Measurements from ENCODE around the gene ACAP2. TPM values are rescaled to one million over a fixed set of nuclear protein-coding genes. Genes with fewer than 3 reads are reported as not detected.

The ACAP2 gene
- total and polyA plus RNA-seq, 2 donors from 2014 or later, result 4.6 to 50.1 TPM

DNA sequence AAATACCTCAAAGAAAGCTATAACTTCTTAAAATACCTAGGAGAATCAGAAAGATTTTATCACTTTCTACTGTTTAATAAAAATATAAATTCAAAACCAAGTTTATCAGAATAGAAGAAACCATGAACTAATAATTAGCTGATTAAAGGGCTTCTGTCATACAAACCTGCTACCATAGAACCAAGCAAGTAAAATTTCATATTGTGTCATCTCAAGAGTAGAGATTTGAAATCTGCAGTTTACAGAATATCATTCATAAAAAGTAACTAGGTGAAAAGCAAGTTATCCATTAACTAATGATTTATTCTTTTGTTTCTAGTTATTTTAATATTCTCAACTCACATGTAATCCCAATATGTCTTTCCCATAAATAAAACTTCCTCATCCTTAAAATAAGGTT lies 135.1 kb downstream of the ACAP2 start:
- no peak overlapping the region for H3K27ac ChIP-seq (ENCODE audit: low read depth in 2 of 2, low read length in 2 of 2)
- FAIRE-seq, result peak; percentile 60

DNA sequence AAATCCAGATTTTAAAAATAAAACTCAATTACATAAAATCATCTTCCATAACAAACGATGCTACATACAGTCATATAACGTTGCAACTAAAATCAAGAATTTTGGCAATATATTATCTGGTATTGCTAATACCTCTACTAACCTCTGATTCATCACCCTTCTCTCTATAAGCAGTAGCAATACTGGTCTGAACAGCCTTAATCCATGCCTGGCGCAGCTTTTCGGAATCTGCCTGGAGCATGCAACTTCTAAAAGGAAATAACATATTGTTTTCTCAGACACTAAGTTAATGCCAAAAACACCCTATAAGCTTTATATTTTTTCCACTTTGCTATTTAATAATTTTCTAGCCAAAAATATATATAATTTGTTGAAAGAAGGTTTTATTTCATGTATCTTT lies 136.5 kb downstream of the ACAP2 start:
- FAIRE-seq (no peak), DNase-seq (no peak)
- no peaks in the 10 kb centered on the region for H3K27me3 ChIP-seq (ENCODE audit: control insufficient read depth, insufficient read depth, low read length)
- no peaks in the 10 kb centered on the region for H3K4me1 ChIP-seq (ENCODE audit: control insufficient read depth in 2 of 3, insufficient read depth in 2 of 3, low read depth in 1 of 3, low read length in 3 of 3)
- TF ChIP-seq, protein P1, sequence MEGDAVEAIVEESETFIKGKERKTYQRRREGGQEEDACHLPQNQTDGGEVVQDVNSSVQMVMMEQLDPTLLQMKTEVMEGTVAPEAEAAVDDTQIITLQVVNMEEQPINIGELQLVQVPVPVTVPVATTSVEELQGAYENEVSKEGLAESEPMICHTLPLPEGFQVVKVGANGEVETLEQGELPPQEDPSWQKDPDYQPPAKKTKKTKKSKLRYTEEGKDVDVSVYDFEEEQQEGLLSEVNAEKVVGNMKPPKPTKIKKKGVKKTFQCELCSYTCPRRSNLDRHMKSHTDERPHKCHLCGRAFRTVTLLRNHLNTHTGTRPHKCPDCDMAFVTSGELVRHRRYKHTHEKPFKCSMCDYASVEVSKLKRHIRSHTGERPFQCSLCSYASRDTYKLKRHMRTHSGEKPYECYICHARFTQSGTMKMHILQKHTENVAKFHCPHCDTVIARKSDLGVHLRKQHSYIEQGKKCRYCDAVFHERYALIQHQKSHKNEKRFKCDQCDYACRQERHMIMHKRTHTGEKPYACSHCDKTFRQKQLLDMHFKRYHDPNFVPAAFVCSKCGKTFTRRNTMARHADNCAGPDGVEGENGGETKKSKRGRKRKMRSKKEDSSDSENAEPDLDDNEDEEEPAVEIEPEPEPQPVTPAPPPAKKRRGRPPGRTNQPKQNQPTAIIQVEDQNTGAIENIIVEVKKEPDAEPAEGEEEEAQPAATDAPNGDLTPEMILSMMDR (IDR thresholded peaks at IDR 0.05; ENCODE audit: borderline replicate concordance, extremely low read depth, insufficient read depth), result no peak
- no peak overlapping the region for H3K27ac ChIP-seq (ENCODE audit: low read depth in 2 of 2, low read length in 2 of 2)
- no peak overlapping the region for H3K9ac ChIP-seq (ENCODE audit: low read length in 3 of 3)
- intact Hi-C loops (cut with DNase I), result no loop called here
- H3K4me3 ChIP-seq (ENCODE audit: low read length in 3 of 3), result no peak overlapping the region
- no peaks in the 10 kb centered on the region for H3K9me3 ChIP-seq (ENCODE audit: control insufficient read depth in 2 of 3, insufficient read depth in 1 of 3, low read length in 3 of 3)
- peaks cover 0 to 6% (median 0%) of the 10 kb centered on the region in 3 donors for H3K36me3 ChIP-seq (ENCODE audit: control insufficient read depth in 2 of 3, insufficient read depth in 3 of 3, low read length in 3 of 3)

More for the DNA sequence above, 135.1 kb downstream of the ACAP2 start:
- Histone ChIP-seq H3K4me1 (ENCODE audit: control insufficient read depth in 2 of 3, insufficient read depth in 2 of 3, low read depth in 1 of 3, low read length in 3 of 3) (no peaks in the 10 kb centered on the region), H3K4me3 (ENCODE audit: low read length in 3 of 3) (no peak overlapping the region), H3K36me3 (ENCODE audit: control insufficient read depth in 2 of 3, insufficient read depth in 3 of 3, low read length in 3 of 3) (no peaks in the 10 kb centered on the region), H3K9me3 (ENCODE audit: control insufficient read depth in 2 of 3, insufficient read depth in 1 of 3, low read length in 3 of 3) (no peaks in the 10 kb centered on the region), H3K9ac (ENCODE audit: low read length in 3 of 3) (no peak overlapping the region), H3K27me3 (ENCODE audit: control insufficient read depth, insufficient read depth, low read length) (no peaks in the 10 kb centered on the region)
- intact Hi-C loops (cut with DNase I), result no loop called here
- no peak for DNase-seq
- TF ChIP-seq, protein P1 (IDR thresholded peaks at IDR 0.05; ENCODE audit: borderline replicate concordance, extremely low read depth, insufficient read depth), result no peak

DNA sequence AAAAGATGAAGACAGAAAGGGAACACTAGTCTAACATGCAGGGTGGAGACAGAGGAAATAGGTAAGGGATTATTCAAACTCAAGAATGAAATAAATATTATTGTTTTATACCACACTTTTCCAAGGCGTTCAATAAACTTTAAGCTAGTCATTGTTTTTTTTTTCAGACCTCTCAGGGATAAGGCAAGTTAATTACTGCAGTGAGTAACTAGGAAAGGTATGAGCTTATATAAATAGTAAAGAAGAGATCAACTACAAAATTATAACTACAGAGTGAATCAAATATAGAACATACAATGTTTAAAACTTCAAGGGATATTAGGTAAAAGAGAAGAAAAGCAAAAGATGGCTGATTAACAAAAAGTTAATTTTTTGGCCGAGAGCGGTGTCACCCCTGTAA lies 140.4 kb downstream of the ACAP2 start:
- Histone ChIP-seq H3K4me1 (ENCODE audit: control insufficient read depth in 2 of 3, insufficient read depth in 2 of 3, low read depth in 1 of 3, low read length in 3 of 3) (no peaks in the 10 kb centered on the region), H3K9me3 (ENCODE audit: control insufficient read depth in 2 of 3, insufficient read depth in 1 of 3, low read length in 3 of 3) (no peaks in the 10 kb centered on the region), H3K27me3 (ENCODE audit: control insufficient read depth, insufficient read depth, low read length) (no peaks in the 10 kb centered on the region), H3K27ac (ENCODE audit: low read depth in 2 of 2, low read length in 2 of 2) (no peak overlapping the region), H3K4me3 (ENCODE audit: low read length in 3 of 3) (no peak overlapping the region), H3K36me3 (ENCODE audit: control insufficient read depth in 2 of 3, insufficient read depth in 3 of 3, low read length in 3 of 3) (peaks cover 0 to 8% (median 0%) of the 10 kb centered on the region in 3 donors), H3K9ac (ENCODE audit: low read length in 3 of 3) (no peak overlapping the region)
- FAIRE-seq (no peak), DNase-seq (no peak)
- TF ChIP-seq, protein P1 (IDR thresholded peaks at IDR 0.05; ENCODE audit: borderline replicate concordance, extremely low read depth, insufficient read depth), result no peak
- intact Hi-C loops (cut with DNase I), result no loop called here

DNA sequence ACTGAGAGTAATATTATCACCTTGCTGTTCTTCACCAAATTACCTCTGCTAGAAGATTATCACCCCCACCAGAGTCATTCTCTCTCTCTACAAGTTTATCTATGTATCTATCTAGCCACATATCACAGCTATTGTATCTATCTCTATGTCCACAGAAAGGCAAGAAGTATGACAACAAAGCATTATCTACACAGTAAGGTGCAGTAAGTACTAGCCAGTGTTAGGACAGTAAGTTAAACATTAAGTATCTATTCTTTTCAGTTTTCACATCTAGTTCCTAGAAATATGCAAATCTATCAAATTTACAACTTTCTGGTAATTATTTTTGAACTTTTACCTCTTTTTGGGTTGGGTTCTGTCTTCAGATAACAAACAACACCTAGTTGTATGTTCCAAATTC lies 145.4 kb downstream of the ACAP2 start:
- intact Hi-C loops (cut with DNase I), result no loop called here
- Histone ChIP-seq H3K4me3 (ENCODE audit: low read length in 3 of 3) (no peak overlapping the region), H3K9ac (ENCODE audit: low read length in 3 of 3) (no peak overlapping the region), H3K27ac (ENCODE audit: low read depth in 2 of 2, low read length in 2 of 2) (no peak overlapping the region), H3K4me1 (ENCODE audit: control insufficient read depth in 2 of 3, insufficient read depth in 2 of 3, low read depth in 1 of 3, low read length in 3 of 3) (no peaks in the 10 kb centered on the region), H3K9me3 (ENCODE audit: control insufficient read depth in 2 of 3, insufficient read depth in 1 of 3, low read length in 3 of 3) (no peaks in the 10 kb centered on the region), H3K36me3 (ENCODE audit: control insufficient read depth in 2 of 3, insufficient read depth in 3 of 3, low read length in 3 of 3) (peaks cover 0 to 14% (median 0%) of the 10 kb centered on the region in 3 donors), H3K27me3 (ENCODE audit: control insufficient read depth, insufficient read depth, low read length) (no peaks in the 10 kb centered on the region)
- DNase-seq, result no peak
- TF ChIP-seq, protein P1 (IDR thresholded peaks at IDR 0.05; ENCODE audit: borderline replicate concordance, extremely low read depth, insufficient read depth), result no peak
- no peak for FAIRE-seq
